C4-2B (cell line): Measurements from ENCODE around the gene TMEM175.

Source experiments
- ZFX ChIP-seq: fragments of 450-650 bp; IDR thresholded peaks from 2 replicates; pipeline ENCODE4 v1.6.1; 2017
- TF ChIP-seq, protein P1 (sequence below): fragments of 450-650 bp; conservative IDR thresholded peaks from 2 replicates; pipeline ENCODE4 v1.5.1; 2017; ENCODE audit warnings: mild to moderate bottlenecking

GRCh38 chr4:989722-990471, 57.6 kb downstream of the TMEM175 start:
- TF ChIP-seq, protein P1, sequence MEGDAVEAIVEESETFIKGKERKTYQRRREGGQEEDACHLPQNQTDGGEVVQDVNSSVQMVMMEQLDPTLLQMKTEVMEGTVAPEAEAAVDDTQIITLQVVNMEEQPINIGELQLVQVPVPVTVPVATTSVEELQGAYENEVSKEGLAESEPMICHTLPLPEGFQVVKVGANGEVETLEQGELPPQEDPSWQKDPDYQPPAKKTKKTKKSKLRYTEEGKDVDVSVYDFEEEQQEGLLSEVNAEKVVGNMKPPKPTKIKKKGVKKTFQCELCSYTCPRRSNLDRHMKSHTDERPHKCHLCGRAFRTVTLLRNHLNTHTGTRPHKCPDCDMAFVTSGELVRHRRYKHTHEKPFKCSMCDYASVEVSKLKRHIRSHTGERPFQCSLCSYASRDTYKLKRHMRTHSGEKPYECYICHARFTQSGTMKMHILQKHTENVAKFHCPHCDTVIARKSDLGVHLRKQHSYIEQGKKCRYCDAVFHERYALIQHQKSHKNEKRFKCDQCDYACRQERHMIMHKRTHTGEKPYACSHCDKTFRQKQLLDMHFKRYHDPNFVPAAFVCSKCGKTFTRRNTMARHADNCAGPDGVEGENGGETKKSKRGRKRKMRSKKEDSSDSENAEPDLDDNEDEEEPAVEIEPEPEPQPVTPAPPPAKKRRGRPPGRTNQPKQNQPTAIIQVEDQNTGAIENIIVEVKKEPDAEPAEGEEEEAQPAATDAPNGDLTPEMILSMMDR = no peak
- TF ChIP-seq ZFX = no peak
